Parathyroid adenoma (tissue), 2 donors: ENCODE data around the gene ANKFY1.

Experiments used
- H2AFZ ChIP-seq: fragments of 300-600 bp; sonication (generic); one replicate; pipeline ENCODE4 v1.7.0; 2017; ENCODE audit warnings: antibody characterized with exemption, mild to moderate bottlenecking
- H3K27ac ChIP-seq: fragments of 300-600 bp; sonication (generic); one replicate; pipeline ENCODE4 v1.7.0; 2017
- H3K27me3 ChIP-seq: fragments of 300-600 bp; sonication (generic); one replicate; pipeline ENCODE4 v1.7.0; 2017; ENCODE audit warnings: low read length; ENCODE audit not compliant: control insufficient read depth, insufficient read depth
- H3K36me3 ChIP-seq: fragments of 300-600 bp; sonication (generic); one replicate; pipeline ENCODE4 v1.7.0; 2017; ENCODE audit warnings: low read length; ENCODE audit not compliant: control insufficient read depth, insufficient read depth
- H3K4me1 ChIP-seq: fragments of 300-600 bp; sonication (generic); one replicate; pipeline ENCODE4 v1.7.0; 2017; ENCODE audit warnings: control low read depth
- H3K4me2 ChIP-seq: fragments of 300-600 bp; sonication (generic); one replicate; pipeline ENCODE4 v1.7.0; 2017; ENCODE audit warnings: low read length
- H3K4me3 ChIP-seq: fragments of 300-600 bp; sonication (generic); one replicate; pipeline ENCODE4 v1.7.0; 2017; ENCODE audit warnings: low read depth, low read length
- H3K79me2 ChIP-seq: fragments of 300-600 bp; sonication (generic); one replicate; pipeline ENCODE4 v1.7.0; 2017; ENCODE audit warnings: control low read depth
- H3K9ac ChIP-seq: fragments of 300-600 bp; sonication (generic); one replicate; pipeline ENCODE4 v1.7.0; 2017; ENCODE audit warnings: mild to moderate bottlenecking
- H3K9me3 ChIP-seq: fragments of 300-600 bp; sonication (generic); one replicate; pipeline ENCODE4 v1.7.0; 2017; ENCODE audit warnings: low read length; ENCODE audit not compliant: control insufficient read depth
- TF ChIP-seq, protein P1 (sequence below): fragments of 300-600 bp; sonication (generic); IDR thresholded peaks from one replicate; pipeline ENCODE4 v1.7.0; 2017; ENCODE audit warnings: antibody characterized with exemption, mild to moderate bottlenecking
- donor health status: primary hyperparathyroidism.

ANKFY1 gene

GRCh38 chr17:4155980-4156620, 107.7 kb downstream of the ANKFY1 start:
- H3K27me3 ChIP-seq = no peaks in the 10 kb centered on the region
- TF ChIP-seq, protein P1, sequence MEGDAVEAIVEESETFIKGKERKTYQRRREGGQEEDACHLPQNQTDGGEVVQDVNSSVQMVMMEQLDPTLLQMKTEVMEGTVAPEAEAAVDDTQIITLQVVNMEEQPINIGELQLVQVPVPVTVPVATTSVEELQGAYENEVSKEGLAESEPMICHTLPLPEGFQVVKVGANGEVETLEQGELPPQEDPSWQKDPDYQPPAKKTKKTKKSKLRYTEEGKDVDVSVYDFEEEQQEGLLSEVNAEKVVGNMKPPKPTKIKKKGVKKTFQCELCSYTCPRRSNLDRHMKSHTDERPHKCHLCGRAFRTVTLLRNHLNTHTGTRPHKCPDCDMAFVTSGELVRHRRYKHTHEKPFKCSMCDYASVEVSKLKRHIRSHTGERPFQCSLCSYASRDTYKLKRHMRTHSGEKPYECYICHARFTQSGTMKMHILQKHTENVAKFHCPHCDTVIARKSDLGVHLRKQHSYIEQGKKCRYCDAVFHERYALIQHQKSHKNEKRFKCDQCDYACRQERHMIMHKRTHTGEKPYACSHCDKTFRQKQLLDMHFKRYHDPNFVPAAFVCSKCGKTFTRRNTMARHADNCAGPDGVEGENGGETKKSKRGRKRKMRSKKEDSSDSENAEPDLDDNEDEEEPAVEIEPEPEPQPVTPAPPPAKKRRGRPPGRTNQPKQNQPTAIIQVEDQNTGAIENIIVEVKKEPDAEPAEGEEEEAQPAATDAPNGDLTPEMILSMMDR = no peak
- no peak overlapping the region for H3K9ac ChIP-seq
- no peaks in the 10 kb centered on the region for H3K9me3 ChIP-seq
- H3K27ac ChIP-seq = no peak overlapping the region
- no peak overlapping the region for H2AFZ ChIP-seq
- H3K36me3 ChIP-seq = no peaks in the 10 kb centered on the region
- H3K4me1 ChIP-seq = peaks cover 9% of the 10 kb centered on the region
- H3K4me3 ChIP-seq = no peak overlapping the region
- H3K79me2 ChIP-seq = peaks cover 7% of the 10 kb centered on the region
- no peak overlapping the region for H3K4me2 ChIP-seq

- H3K27ac ChIP-seq = no peak overlapping the region
- no peak overlapping the region for H3K9ac ChIP-seq
- no peaks in the 10 kb centered on the region for H3K4me1 ChIP-seq
- H3K9me3 ChIP-seq = no peaks in the 10 kb centered on the region
- no peaks in the 10 kb centered on the region for H3K27me3 ChIP-seq
- H3K4me3 ChIP-seq = no peak overlapping the region
- H3K36me3 ChIP-seq = no peaks in the 10 kb centered on the region
- TF ChIP-seq, protein P1 = no peak
- H3K79me2 ChIP-seq = peaks cover 7% of the 10 kb centered on the region
- H3K4me2 ChIP-seq = no peak overlapping the region
- H2AFZ ChIP-seq = no peak overlapping the region
Measured at GRCh38 chr17:4154201-4154600, 109.6 kb downstream of the ANKFY1 start.

DNA sequence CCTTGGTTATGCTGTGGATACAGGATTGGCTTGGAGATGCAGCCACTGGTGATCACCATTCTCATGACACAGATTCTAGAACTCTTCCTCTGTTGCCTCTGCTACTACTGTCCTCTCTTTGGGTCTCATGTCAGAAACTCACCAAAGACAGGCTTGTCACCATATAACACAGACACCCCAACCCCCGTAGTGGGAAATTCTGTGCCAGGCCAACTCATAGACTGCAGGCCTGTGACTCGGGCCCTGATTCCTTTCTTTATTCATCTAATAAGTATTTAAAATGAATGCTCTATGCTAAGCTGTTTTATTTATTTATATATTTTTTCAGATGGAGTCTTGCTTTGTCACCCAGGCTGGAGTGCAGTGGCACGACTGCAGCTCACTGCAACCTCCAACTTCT, 111.3 kb downstream of the ANKFY1 start:
- no peak overlapping the region for H3K4me2 ChIP-seq
- H3K36me3 ChIP-seq = no peaks in the 10 kb centered on the region
- H3K9ac ChIP-seq = no peak overlapping the region
- TF ChIP-seq, protein P1 = no peak
- no peaks in the 10 kb centered on the region for H3K4me1 ChIP-seq
- peaks cover 13% of the 10 kb centered on the region for H3K79me2 ChIP-seq
- H2AFZ ChIP-seq = no peak overlapping the region
- no peaks in the 10 kb centered on the region for H3K27me3 ChIP-seq
- no peaks in the 10 kb centered on the region for H3K9me3 ChIP-seq
- no peak overlapping the region for H3K27ac ChIP-seq
- H3K4me3 ChIP-seq = no peak overlapping the region

DNA sequence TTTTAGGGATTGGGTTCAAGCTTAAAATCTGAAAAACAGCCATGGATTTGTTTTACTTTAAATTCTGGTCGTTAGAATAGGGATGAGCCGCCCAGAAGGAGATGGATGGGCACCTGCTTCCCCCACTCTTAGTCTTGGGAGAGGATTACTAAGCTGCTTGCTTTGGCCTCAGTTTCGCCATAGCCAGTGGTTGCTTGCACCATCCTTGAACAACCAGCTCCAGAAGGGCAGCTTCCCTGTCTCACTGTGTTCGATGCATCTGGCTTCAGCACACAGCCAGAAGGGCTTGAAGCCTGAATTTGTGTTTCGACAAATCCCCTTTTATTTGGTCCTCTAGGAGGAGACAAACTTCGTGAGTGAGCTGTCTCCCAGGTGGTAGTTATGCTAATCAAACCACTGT, 113.7 kb downstream of the ANKFY1 start:
- Histone ChIP-seq H3K36me3 (no peaks in the 10 kb centered on the region), H3K9me3 (no peaks in the 10 kb centered on the region), H3K4me2 (no peak overlapping the region)

More for the DNA sequence above, 113.7 kb downstream of the ANKFY1 start:
- Histone ChIP-seq H3K79me2 (peaks cover 10% of the 10 kb centered on the region), H3K9ac (no peak overlapping the region), H3K27ac (no peak overlapping the region), H3K4me3 (no peak overlapping the region), H3K4me1 (no peaks in the 10 kb centered on the region), H2AFZ (no peak overlapping the region), H3K27me3 (no peaks in the 10 kb centered on the region)
- TF ChIP-seq, protein P1 = no peak
